SK-N-SH treated with all-trans-retinoic acid at 6 μM for 48 hours (cell line): ENCODE measurements around the gene KDSR.

Source experiments
- ZFP30 ChIP-seq: fragments of 450-650 bp; formaldehyde crosslinking; IDR thresholded peaks from 2 replicates; pipeline ENCODE4 v1.5.0; 2022; ENCODE audit warnings: mild to moderate bottlenecking, moderate library complexity
- TF ChIP-seq, protein P1 (sequence below): fragments of 250-450 bp; sonication (Bioruptor Pico); IDR thresholded peaks from 2 replicates; pipeline ENCODE4 v1.8.0; 2020; ENCODE audit warnings: mild to moderate bottlenecking, moderate library complexity, borderline replicate concordance

DNA sequence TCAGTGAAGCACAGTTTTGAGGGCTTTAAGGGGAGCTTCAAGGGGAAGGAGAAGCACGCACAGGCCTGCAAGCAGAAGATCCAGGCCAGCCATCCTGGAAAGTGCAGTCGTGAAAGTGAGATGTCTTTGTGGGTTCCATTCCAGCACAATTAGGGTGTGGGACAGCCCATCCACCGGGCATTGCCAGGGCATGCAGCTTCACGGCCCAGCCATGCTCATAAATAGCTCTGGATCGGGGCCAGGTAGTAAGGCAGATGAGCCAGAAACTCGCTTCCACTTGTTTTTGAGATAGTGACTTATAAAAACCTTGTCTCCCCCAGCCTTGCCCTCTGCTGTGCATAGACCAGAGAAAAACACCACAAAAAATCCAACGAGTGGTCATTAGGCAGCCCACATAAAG is 21.0 kb downstream of the KDSR start:
- TF ChIP-seq, protein P1, sequence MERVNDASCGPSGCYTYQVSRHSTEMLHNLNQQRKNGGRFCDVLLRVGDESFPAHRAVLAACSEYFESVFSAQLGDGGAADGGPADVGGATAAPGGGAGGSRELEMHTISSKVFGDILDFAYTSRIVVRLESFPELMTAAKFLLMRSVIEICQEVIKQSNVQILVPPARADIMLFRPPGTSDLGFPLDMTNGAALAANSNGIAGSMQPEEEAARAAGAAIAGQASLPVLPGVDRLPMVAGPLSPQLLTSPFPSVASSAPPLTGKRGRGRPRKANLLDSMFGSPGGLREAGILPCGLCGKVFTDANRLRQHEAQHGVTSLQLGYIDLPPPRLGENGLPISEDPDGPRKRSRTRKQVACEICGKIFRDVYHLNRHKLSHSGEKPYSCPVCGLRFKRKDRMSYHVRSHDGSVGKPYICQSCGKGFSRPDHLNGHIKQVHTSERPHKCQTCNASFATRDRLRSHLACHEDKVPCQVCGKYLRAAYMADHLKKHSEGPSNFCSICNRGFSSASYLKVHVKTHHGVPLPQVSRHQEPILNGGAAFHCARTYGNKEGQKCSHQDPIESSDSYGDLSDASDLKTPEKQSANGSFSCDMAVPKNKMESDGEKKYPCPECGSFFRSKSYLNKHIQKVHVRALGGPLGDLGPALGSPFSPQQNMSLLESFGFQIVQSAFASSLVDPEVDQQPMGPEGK (CRISPR knock-in tag) = no peak
- TF ChIP-seq ZFP30 (CRISPR knock-in tag) = no peak
